CD4-positive, alpha-beta T cell treated with Interleukin-21 for 1 hour (primary cell): Measurements from ENCODE around the gene C19orf81.
"Not testable (repeated sequence)": the region's sequence is repeated elsewhere in the genome, so short reads cannot be mapped to it uniquely, and the experiment has no call there.

Experiments
- DNase-seq: peaks from one replicate; pipeline ENCODE4 v3.0.0-alpha.2; 2020

The C19orf81 gene

DNA sequence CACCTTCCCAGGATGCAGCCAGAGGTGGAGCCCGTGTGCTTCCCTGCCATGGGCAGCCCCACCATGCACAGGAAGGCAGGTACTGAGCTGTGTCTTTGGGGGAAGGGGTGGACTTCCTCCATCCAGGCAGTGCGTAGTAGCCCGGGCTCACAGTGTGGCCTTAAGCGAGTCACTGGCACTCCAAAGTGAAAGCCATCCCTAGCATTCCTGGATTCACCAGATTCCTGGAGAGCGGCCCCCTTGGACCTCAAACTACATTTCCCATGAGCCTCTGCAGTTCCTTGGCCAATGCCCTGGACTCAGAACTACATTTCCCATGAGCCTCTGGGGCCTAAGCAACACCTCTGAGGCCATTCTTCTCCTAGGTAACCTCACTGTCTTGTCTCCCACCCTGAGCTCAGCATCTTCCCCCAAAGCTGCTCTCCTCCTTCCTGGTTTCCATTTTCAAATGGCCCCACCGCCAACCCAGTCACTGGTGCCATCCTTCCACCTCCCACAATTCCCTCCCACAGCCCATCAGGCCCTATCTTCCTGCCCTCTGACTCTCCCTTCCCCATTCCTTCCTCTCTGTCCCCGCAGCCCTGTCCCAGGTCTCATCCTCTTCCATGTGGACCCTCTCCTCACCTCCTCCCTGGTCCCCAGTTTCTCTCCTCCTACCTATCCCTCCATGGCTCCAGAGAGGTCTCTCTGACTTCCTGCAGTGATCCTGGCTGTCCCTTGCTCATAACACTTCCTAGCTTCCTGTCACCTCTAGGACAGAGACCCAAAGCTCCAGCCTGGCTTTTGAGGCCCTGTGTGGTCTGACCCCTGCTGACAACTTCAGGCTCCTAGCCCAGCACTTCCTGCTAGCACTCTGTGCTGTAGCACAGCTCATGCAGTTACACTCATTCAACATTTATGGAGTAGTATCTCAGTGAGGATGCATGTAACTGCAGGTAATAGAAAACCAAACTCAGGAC lies at the start of gene C19orf81:
TSS of gene C19orf81 (plus strand) at position 13 of the 959 bp plus-strand sequence. CDS start at position 13, 0 bp downstream.
- DNase-seq = no peak

GRCh38 chr19:50601407-50602088 lies 47.7 kb upstream of the C19orf81 start:
- no peak for DNase-seq

GRCh38 chr19:50602089-50602422 lies 47.2 kb upstream of the C19orf81 start:
- no peak for DNase-seq

- DNase-seq = no peak
These were observed 46.7 kb upstream of the C19orf81 start for GRCh38 chr19:50602496-50602895.

DNA sequence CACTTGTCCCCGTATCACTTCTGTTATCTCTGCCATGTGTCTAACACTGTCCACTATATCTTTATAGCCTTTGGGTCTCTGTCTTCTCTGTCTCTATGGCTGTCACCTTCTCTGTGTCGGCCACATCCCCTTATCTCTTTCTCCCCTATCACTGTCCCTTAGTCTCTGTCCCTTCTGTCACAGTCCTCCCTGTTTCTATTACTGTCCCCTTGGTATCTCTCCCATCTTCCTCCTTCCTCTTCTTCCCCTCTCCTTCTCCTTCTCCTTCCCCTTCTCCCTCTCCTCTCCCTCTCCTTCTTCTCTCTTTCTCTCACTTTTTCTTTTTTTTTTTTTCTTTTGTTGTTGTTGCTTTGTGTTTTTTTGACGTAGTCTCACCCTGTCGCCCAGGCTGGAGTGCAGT lies 46.3 kb upstream of the C19orf81 start:
- no peak for DNase-seq

- DNase-seq = not testable (repeated sequence)
These were observed 44.8 kb upstream of the C19orf81 start for GRCh38 chr19:50604264-50605073.

DNA sequence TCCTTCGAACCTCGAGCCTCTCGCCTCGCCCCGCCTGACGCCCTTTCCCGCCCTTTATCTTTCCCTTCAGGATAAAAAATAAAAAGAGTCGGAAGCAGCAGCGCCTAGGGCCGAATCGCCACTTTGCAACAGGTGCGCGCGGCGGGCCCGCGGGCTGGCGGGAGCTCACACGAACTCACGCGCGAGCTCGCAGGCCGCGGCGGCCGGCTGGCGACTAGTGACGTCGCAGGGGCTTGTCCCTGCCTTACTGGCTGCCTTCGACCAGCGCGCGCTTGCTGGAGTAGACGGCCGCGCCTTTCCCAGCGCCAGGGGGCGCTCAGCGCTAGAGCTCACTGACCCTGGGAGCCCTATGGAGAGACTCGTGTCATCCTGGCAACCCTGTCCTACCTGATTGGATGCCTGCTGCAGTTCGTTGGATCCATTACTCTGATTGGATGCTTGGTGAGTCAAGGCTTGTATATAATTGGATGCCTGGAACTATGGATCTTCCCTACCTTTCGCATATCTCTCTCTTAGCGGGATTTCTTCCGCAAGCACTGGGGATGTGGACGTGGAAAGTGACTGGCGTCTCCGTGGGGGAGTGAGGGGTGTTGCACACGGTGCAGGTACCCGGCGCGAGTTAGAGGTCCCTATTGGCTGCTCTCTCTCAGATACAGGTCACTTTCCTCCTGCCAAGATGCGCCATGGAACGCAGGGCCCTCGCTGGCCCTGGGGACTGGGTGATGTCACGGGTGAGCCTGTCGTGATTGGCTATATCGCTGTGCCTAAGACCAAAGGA lies 43.0 kb upstream of the C19orf81 start:
- not testable (repeated sequence) for DNase-seq

DNA sequence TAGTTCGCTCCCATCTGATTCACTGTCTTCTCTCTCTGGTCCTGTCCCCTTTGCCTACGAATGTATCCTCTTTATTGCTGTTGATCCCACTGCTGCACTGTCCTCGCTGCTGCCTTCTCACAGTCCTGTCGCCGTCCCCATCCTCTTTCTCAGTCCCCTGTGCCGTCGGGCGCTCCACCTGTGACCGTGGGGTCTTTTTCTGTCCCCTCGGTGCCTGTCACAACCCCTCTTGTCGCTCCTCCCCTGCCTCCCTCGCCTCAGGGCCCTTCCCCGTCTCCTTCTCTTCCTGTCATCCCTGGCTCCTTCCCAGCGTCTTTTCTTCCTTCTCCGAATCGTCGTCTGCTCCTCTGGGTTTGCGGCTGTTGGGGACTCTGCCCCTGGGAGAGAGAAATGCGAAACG lies 41.9 kb upstream of the C19orf81 start:
- no peak for DNase-seq

DNA sequence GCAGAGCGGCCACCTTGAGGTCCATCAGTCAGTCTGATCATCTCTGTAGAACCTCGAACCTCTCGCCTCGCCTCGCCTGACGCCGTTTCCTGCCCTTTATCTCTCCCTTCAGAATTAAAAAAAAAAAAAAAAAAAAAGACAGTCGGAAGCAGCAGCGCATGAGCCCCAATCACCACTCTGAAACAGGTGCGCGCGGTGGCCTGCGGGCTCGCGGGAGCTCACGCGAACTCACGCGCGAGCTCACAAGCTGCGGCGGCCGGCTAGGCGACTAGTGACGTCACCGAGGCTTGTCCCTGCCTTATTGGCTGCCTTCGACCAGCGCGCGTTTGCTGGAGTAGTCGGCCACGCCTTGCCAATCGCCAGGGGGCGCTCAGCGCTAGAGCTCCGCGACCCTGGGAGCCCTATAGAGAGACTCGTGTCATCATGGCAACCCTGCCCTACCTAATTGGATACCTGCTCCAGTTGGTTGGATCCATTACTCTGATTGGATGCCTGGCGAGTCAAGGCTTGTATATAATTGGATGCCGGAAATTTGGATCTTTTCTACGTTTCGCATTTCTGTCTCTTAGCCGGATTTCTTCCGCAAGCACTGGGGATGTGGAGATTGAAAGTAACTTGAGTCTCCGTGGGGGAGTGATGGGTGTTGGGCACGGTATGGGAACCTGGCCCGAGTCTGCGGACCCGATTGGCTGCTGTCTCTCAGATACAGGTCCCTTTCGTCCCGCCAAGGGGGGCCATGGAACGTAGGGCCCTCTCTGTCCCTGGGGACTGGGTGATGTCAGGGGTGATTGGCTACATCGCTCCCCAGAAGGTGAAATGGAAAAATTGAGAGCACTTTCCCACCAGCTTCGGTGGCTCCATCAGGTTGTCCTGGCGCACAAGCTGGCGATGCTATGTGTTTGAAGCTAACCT lies 41.1 kb upstream of the C19orf81 start:
- DNase-seq = peak; percentile 75

- not testable (repeated sequence) for DNase-seq
These were observed 36.5 kb upstream of the C19orf81 start for GRCh38 chr19:50612504-50613404.

GRCh38 chr19:50618379-50618778 lies 30.9 kb upstream of the C19orf81 start:
- DNase-seq = not testable (repeated sequence)

GRCh38 chr19:50619184-50619583 lies 30.1 kb upstream of the C19orf81 start:
- not testable (repeated sequence) for DNase-seq

GRCh38 chr19:50620394-50620906 lies 28.8 kb upstream of the C19orf81 start:
- not testable (repeated sequence) for DNase-seq

- no peak for DNase-seq
These were observed 24.2 kb upstream of the C19orf81 start for GRCh38 chr19:50624949-50625600.

DNA sequence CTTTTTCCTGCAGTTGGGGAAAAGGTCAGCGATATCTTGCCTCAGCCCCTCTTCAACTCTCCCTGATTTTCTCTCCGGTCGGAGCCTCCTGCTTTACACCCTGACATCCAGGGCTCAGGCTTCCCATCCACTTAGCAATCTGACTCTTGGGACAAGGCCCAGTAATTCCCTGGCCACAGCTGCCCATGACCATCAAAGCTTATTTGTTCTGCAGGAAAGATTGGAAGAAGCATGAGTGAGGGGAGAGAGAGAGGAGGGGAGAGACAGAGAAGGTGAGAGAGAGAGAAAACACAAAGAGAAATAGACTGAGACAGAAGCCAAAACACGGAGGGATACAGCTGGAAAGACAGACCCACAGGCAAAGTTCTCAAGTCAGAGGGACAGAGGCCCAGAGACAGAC lies 23.2 kb upstream of the C19orf81 start:
- DNase-seq = no peak

- DNase-seq = no peak
These were observed 22.4 kb upstream of the C19orf81 start for GRCh38 chr19:50626795-50627194.

- DNase-seq = no peak
These were observed 21.1 kb upstream of the C19orf81 start for GRCh38 chr19:50628146-50628545.

DNA sequence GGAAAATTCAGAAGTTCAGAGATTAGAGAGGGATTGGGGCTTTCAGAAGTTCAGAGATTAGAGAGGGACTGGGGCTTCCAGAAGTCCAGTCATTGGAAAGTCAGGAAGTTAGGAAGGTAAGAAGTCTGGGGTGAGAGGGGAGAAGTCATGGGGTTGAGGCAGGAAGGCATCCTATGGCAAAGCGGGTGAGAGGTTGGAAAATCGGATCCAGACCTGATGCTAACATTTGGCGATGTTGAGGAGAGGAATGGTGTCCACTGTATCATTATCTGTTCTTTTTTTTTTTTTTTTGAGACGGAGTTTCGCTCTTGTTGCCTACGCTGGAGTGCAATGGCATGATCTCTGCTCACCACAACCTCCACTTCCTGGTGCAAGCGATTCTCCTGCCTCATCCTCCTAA lies 20.7 kb upstream of the C19orf81 start:
- no peak for DNase-seq

- no peak for DNase-seq
These were observed 20.1 kb upstream of the C19orf81 start for GRCh38 chr19:50629194-50629593.
